ENCODE measurements around the gene TRIM26. TPM values are rescaled to one million over a fixed set of nuclear protein-coding genes. Genes with fewer than 3 reads are reported as not detected.
A peak's percentile ranks its signal among the peaks of the same experiment; 100 is the strongest.

TRIM26 gene
- total RNA-seq, 1 experiment from 2014 or later, result 24.7 TPM

- DNase-seq (ENCODE audit: low read depth, low spot score), result no peak
- in situ Hi-C loops (cut with HindIII; ENCODE audit: low pct_unique_long_range_greater_than_20kb, low sequenced_read_pairs), result no loop called here
Observed at GRCh38 chr6:30214657-30214982, 1.4 kb upstream of the TRIM26 start.

GRCh38 chr6:30213957-30214656, 901 bp upstream of the TRIM26 start:
- DNase-seq (ENCODE audit: low read depth, low spot score), result peak; percentile 68
- in situ Hi-C loops (cut with HindIII; ENCODE audit: low pct_unique_long_range_greater_than_20kb, low sequenced_read_pairs), result no loop called here

GRCh38 chr6:30213667-30213956, 406 bp upstream of the TRIM26 start:
- in situ Hi-C loops (cut with HindIII; ENCODE audit: low pct_unique_long_range_greater_than_20kb, low sequenced_read_pairs), result no loop called here
- DNase-seq (ENCODE audit: low read depth, low spot score), result no peak

GRCh38 chr6:30211899-30212298, 1.3 kb downstream of the TRIM26 start:
- in situ Hi-C loops (cut with HindIII; ENCODE audit: low pct_unique_long_range_greater_than_20kb, low sequenced_read_pairs), result no loop called here
- no peak for DNase-seq (ENCODE audit: low read depth, low spot score)

- in situ Hi-C loops (cut with HindIII; ENCODE audit: low pct_unique_long_range_greater_than_20kb, low sequenced_read_pairs), result no loop called here
- DNase-seq (ENCODE audit: low read depth, low spot score), result no peak
Observed at GRCh38 chr6:30211306-30211705, 1.9 kb downstream of the TRIM26 start.

- in situ Hi-C loops (cut with HindIII; ENCODE audit: low pct_unique_long_range_greater_than_20kb, low sequenced_read_pairs), result no loop called here
- no peak for DNase-seq (ENCODE audit: low read depth, low spot score)
Observed at GRCh38 chr6:30207619-30208295, 5.4 kb downstream of the TRIM26 start.

GRCh38 chr6:30206799-30207618, 6.2 kb downstream of the TRIM26 start:
- in situ Hi-C loops (cut with HindIII; ENCODE audit: low pct_unique_long_range_greater_than_20kb, low sequenced_read_pairs), result no loop called here

GRCh38 chr6:30206152-30206551, 7.1 kb downstream of the TRIM26 start:
- DNase-seq (ENCODE audit: low read depth, low spot score), result no peak
- in situ Hi-C loops (cut with HindIII; ENCODE audit: low pct_unique_long_range_greater_than_20kb, low sequenced_read_pairs), result no loop called here

More at GRCh38 chr6:30206799-30207618, 6.2 kb downstream of the TRIM26 start:
- DNase-seq (ENCODE audit: low read depth, low spot score), result no peak

- in situ Hi-C loops (cut with HindIII; ENCODE audit: low pct_unique_long_range_greater_than_20kb, low sequenced_read_pairs), result no loop called here
- DNase-seq (ENCODE audit: low read depth, low spot score), result no peak
Observed at GRCh38 chr6:30204116-30204515, 9.1 kb downstream of the TRIM26 start.

- in situ Hi-C loops (cut with HindIII; ENCODE audit: low pct_unique_long_range_greater_than_20kb, low sequenced_read_pairs), result no loop called here
- DNase-seq (ENCODE audit: low read depth, low spot score), result no peak
Observed at GRCh38 chr6:30202366-30202765, 10.8 kb downstream of the TRIM26 start.

- in situ Hi-C loops (cut with HindIII; ENCODE audit: low pct_unique_long_range_greater_than_20kb, low sequenced_read_pairs), result no loop called here
- DNase-seq (ENCODE audit: low read depth, low spot score), result no peak
Observed at GRCh38 chr6:30200551-30201281, 12.5 kb downstream of the TRIM26 start.

GRCh38 chr6:30198166-30199084, 14.8 kb downstream of the TRIM26 start:
- DNase-seq (ENCODE audit: low read depth, low spot score), result no peak
- in situ Hi-C loops (cut with HindIII; ENCODE audit: low pct_unique_long_range_greater_than_20kb, low sequenced_read_pairs), result no loop called here

GRCh38 chr6:30196376-30196775, 16.8 kb downstream of the TRIM26 start:
- in situ Hi-C loops (cut with HindIII; ENCODE audit: low pct_unique_long_range_greater_than_20kb, low sequenced_read_pairs), result no loop called here
- DNase-seq (ENCODE audit: low read depth, low spot score), result no peak

- in situ Hi-C loops (cut with HindIII; ENCODE audit: low pct_unique_long_range_greater_than_20kb, low sequenced_read_pairs), result no loop called here
- no peak for DNase-seq (ENCODE audit: low read depth, low spot score)
Observed at GRCh38 chr6:30195951-30196350, 17.3 kb downstream of the TRIM26 start.

- in situ Hi-C loops (cut with HindIII; ENCODE audit: low pct_unique_long_range_greater_than_20kb, low sequenced_read_pairs), result no loop called here
- no peak for DNase-seq (ENCODE audit: low read depth, low spot score)
Observed at GRCh38 chr6:30194797-30195690, 18.2 kb downstream of the TRIM26 start.

- in situ Hi-C loops (cut with HindIII; ENCODE audit: low pct_unique_long_range_greater_than_20kb, low sequenced_read_pairs), result no loop called here
- DNase-seq (ENCODE audit: low read depth, low spot score), result no peak
Observed at GRCh38 chr6:30192076-30192475, 21.1 kb downstream of the TRIM26 start.

Data from SK-MEL-5 (cell line).